NCI-H187 (cell line): ENCODE measurements around the gene OPCML.

Source experiments
- DNase-seq, 2 experiments: peaks; one replicate each; lab custom pipeline; 2025; lab: John Stamatoyannopoulos, UW

OPCML gene

DNA sequence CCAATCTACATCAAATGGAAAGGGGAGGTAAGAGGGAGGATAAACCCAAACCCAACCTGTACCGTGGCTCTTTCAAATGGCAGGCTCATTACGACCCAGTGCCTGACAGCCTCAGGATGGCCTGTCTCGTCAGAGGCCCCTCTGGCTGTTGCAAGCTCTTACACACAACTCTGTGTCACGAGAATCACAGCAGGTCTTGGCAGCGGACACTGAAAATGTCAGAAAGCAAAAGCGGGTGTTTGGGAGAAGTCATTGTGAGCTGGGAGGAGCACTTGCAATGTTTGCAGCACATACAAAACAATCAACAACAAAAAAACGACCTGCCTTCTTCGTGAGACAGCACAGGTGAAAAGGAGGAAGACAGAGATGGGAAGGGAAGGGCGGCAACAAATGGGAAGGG lies 248.1 kb downstream of the OPCML start:
- DNase-seq: no peak

DNA sequence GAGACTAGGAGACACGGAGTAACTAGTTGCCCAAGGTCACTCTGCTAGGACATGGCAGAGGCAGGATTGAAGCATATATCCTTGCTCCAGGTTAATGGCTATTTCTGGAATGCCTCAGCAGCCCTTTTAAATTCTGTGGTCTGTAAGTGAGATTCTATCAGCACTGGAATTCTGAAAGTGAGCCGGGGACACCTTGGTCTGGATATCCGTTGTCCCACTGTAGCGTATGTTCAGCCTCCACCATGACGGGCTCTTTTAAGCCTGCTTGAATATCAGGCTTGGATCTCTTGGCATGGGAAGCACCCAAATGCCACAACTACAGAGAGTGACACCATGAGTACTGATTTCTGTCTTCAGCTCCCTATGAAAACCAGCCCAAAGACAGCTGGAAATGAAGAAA lies 254.4 kb downstream of the OPCML start:
- no peak for DNase-seq

DNA sequence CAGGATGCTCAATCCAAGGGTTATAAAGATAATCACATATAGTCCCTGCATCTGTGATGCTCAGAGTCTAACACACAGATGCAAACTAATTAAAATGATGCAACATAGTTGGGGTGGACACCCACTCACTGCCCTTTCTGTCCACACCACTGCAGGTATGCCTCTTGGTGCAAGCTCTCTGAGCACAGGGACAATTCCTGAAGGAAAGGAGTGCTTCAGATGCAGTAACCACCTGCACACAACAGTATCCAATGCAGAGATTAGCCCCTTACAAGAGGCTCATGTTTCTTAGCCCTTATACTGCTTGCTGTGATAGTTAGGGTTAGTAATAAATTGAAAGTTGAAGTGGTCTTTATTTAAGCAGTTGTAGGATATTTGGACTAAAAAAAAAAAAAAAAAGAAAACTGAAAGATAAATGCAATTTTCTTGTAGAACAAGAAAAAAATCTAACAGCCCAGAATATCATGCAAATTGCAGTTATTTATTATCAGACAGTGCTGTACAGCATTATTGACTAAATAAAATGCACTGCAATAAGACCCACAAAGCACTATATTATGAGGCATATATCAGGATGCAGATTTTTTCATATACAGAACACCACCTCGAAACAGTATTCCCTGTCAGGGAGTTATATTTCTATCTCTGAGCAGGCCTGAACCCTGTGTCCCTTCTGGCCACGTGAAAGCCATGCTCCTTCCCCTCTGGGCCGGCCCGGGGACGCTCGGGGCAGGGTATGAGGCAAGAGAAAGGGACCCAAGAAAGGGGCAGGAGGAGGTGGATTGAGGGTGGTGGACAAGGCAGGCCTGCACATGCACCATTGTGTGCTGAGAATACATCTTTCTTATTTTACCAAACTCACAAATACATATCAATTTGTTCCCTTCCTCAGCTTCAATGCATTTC lies 260.2 kb downstream of the OPCML start:
- no peak for DNase-seq

DNA sequence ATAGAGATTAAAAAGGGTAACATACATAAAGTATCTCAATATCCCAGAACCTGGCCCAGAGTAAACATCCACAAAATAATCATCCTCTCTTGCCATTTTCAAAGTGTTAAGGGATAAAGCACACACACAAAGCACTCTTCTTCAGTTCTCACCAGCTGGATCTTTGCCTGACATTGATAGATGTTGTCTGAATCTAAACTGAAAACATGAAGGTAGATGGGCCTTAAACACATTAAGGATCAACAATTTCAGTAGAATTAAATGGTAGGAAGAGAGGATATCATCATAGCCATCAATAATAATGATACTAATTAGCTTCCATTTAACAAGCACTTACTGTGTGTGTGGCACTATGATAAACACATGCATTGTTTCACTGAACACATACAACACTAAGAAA lies 261.1 kb downstream of the OPCML start:
- DNase-seq: no peak

DNA sequence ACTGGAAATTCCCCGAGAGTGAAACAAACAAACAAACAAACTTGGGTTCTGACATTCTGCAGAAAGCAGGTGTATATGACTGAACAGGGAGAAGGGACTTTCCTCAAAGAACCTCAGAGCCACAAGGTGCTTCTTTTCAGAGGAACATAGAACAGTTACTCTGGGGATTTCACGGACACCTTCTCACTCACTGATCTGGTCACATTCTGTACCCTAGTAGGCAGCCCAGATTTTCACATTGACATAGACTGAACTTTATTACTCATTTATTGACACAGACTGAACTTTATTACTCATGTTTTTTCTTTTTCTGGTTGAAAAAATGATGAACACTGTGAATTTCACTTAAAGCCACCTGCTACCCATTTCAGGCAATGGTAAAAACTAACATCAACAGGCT lies 263.0 kb downstream of the OPCML start:
- no peak for DNase-seq

DNA sequence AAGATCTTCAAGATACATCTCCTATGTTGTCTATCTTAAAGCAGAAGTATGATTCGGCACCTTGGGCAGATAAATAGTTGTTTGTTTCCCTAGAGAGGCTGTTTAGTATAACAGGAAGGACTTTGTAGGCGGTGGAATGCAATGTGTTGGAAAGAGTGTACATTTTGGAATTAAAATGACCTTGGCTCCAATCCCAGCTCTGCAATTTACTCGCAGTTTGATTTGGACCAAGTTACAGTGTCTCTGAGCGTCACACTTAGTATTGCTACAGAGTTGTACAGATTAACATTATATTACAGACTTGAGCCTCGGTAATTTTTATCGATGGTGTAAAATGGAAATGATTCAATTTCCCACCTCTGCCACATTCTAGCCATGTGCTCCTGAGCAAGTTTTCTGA lies 265.3 kb downstream of the OPCML start:
- DNase-seq: no peak

DNA sequence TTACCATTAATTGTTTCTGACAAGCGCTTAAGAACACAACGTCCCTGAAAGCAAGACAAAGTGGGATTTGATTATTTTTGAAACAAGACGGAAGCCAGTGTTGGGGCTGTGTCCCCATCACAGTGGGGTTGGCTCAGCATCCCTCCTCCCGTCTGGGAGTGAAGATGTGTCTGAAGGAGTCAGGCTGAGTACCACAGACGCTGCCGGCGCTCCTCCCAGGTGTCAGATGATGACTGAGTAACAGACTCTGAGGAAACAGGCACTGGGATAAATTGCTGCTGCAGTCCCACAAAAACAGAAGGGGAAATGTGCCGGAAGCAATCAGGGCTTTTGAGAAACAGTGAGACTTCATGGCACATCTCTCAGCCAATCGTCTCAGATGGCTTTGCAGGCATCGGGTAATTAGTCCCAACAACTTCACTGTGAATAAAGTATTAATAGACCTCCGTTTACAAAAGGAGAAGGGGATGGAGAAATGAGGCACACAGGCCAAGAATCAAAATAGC lies 266.7 kb downstream of the OPCML start:
- DNase-seq: no peak

DNA sequence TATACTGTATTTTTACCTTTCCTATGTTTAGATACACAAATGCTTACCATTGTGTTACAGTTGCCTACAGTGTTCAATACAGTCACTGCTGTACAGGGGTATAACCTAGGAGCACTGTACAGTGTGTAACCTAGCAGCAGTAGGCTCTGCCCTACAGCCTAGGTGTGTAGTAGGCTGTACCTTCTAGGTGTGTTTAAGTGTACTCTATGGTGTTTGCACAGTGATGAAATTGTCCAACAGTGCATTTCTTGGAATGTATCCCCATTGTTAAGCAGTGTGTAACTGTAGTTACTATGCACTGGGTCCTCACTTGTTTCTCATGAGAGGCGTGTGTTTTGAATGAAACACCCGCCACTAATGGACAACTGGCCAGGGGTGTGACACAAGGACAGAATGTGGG lies 269.0 kb downstream of the OPCML start:
- no peak for DNase-seq

DNA sequence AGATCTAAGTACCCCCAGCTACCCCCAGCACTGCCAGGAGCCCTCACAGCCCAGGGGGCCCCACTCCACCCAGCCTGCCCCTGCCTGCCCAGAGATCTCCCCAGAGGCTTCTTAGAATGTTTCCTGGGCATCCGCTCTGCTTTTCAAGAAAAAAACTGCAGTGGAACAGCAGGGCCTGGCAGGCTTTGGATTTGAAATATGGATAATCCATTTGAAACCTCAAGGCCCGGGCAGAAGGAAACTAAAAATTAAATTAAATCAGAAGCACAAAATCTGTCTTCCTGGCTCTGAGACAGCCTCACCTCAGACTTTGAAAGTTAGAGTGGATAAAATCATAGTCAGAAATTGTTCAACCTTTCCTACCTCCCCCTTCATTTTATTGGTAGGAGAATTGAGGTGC lies 273.6 kb downstream of the OPCML start:
- no peak for DNase-seq

DNA sequence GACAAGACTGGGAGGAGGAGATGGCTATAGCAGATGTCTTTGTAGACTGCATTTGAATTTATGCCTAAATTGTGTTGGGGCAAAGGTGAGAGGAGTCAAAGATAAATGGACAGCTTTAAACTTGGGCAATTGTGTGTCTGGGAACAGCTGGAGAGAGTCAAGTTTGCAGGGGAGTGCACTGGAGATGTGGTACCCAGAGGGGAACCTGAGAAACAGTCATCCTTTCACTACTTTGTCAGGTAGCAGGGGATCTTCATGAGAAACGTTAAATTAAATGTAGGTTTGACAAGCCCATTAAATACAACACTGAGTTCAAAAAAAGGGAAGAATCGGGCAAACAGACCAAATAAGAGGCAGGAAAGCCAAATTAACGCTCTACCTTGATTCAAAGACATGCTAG lies 277.7 kb downstream of the OPCML start:
- no peak for DNase-seq

DNA sequence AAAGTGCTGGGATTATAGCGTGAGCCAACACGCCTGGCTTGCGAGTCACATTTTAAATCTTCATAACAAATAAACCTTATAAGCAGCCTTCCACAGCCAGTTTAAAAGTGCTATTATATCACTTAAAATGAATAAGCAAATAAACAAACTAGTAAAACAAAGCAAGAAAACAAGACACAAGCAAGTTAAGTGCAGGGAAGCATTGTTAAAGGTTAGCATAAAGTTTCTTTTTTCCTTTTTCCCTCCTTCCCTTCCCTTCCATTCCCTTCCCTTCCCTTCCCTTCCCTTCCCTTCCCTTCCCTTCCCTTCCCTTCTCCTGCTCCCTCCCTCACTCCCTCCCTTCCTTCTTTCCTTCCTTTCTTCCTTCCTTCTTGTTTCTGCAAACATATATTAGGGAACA lies 278.7 kb downstream of the OPCML start:
- no peak for DNase-seq

DNA sequence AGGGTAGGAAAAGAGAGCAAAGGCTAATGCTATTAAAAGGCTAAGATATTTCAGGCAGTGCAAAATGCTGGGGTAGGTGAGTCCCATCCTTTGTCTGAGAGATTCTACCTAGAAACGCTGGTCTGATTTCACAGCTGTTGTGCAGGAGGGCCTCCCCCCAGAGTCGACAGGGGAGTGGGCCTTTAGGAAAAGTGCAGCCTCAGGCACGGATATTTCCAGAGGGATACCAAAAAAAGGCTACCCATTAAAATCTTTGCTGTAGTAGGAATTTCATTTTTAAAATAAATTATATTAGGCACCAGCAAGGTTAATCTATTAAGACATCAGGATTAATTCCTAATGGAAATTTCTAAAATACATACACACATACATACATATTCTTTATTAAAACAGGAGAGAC lies 280.5 kb downstream of the OPCML start:
- no peak for DNase-seq

DNA sequence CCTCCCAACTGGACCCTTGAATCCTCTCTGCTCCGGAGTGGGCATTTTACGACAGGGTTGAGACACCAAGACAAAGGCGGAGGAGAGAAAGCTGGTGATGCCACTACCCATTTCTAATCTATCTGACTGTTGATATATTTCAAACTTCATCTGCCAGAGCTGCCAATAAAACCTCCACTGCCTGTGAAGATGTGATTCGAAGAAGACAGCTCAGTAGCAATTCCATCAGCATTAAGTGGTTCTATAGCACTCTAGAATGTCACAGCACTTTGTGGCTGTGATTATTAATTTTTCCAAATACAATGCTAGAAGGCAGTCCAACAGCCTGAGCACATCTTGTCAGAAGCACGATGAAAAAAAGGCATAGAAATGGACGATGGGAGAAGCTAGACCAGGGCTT lies 282.8 kb downstream of the OPCML start:
- no peak for DNase-seq

DNA sequence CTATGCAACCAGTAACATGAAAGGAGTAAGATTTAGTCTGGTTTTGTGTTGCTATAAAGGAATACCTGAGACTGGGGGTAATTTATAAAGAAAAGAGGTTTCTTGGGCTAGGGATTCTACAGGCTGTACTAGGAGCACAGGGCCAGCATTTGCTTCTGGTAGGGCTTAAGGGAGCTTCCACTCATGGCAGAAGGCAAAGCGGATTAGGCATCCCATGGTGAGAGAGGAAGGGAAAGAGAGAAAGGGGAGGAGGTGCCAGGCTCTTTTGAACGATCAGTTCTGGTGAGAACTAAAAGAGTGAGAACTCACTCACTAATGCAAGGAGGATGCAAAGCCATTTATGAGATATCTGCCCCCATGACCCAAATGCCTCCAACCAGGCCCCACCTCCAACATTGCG lies 283.2 kb downstream of the OPCML start:
- no peak for DNase-seq

DNA sequence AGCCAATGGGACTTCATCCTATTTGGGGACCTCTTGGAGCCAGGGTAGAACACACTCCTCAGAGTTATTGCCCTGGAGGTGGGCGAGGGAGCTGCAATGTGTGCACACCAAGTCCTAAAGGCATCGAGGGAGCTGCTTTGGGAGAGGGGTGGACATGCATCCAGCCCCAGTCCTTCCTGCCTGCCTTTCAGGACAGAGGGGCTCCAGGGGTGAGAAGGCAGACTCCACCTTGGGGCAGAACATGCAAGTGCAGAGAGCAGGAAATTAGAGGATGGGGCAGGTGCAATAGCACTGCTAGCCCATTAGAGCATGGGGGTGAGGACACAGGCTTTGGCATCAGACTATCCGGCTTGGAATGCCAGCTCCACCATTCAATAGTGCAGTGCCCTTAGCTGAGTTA lies 288.5 kb downstream of the OPCML start:
- no peak for DNase-seq

DNA sequence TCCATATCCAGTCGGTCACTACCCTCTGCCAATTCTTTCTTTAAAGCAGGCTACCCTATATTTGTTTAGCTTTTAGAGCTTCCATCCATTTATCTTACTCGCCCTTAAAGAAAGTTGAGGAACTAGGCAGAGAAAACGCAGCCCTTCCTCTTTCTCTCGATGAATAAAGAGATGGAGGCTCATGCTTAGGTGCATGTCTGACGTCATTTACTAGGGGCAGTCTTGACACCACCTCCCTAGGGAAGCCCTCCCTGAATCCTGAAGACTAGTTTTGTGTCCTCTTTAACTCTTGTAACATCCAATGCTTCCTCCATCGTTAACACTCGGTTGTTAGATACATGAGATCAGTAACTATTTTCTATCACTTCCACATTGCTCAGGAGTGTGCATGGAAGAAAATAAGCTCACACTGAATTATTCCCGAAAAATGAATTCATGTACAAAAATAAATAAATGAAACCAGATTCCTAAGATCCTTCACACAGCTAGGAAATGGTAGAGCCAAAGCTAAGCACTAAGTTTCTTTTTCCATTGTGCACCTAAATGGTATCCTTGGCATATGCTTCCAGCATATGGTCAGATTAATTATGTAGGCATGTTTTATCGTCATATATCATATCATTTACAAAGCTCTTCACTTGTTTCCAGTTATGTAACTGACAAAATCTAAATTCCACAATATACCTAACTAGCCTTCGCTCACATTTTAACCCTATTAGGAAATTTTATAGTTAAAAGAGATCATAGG lies 291.2 kb downstream of the OPCML start:
- no peak for DNase-seq

DNA sequence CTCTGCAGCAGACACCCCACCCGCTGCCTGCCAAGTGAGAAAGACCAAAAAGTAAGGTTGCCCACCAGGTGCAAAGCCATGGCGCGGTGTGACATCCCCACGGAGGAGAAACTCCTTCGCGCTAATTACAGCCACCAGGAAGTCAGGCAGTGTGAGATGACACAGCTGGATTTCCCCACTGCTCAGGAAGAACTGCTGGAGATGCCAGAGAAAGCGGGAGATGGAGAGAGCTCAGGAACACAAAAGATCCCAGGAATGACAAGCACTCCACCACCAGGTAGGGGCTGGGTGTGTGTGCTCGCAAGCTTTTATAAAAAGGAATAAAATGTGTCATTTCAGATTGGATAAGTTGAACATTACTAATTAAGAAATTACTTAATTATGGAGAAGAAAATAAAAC lies 292.7 kb downstream of the OPCML start:
- DNase-seq: no peak

DNA sequence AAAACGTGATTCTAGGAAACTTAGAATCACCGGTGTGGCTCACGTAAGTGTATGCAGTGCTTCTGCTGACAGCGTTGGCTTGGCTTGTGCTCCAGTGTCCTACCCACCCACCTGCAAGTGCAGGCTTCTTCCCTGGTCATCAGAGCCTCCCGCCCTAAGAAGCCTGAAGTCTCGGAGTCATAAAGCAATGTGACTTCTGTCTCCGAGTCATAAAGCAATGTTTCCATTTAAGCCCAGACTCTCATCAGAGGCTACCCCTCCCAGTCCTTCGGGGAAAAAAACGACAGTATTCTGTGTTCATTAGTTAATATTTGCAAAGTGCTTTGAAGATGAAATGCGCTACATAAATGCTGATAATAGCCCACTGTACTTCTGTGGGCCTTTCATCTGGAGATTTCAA lies 293.8 kb downstream of the OPCML start:
- DNase-seq: no peak

DNA sequence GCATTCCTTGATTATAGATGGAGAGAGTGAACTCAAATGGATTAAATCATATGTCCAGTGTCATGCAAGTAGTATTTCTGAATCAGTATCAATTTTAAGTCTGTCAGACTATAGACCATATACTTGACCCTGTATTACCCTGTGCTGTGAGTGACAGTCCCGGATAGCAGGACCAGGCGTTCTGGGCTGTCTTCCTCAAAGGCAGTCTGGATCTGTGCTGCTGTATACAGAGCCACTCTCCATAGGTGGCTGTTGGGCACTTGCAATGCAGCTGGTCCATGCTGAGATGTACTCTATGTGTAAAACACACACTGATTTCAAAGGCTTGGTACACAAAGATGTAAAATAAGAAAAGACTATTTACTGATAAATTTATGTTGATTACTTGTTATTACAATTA lies 294.3 kb downstream of the OPCML start:
- no peak for DNase-seq

DNA sequence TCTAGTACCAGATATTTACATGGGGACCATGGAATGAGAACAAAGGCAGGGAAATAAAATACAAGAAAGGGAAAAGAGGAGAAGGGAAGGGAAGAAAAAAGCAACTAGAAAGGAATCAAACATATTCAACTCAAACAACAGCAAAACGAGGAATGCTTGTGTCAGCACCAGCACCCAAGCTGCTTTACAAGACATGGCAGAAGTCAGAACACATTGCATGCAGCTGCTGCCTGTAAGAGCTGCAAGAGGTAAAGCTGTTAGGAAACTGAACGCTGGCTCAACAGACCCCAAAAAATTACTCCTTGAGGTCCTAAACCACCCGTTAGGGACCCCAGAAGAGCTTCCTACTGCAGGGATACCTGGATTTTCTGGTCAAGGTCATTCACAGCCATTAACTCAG lies 296.9 kb downstream of the OPCML start:
- DNase-seq: no peak

DNA sequence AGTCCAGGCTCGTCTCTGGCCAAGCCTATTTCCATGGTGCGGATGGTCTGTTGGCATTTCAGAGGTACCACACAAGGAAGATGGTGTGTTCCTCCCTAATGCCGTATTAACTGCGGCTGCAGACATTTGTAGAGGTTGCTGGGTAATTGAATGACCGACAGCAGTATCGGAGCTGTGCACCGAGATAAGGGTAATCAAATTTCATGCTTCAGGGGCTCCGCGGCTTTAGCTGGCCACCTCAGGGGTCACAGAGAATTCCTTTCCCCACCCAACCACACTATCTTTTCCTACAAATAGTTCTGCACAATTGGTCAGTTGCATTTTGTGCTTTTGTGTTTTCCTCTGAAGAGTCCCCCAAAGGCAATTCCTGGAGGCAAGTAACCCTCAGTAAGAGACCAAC lies 297.4 kb downstream of the OPCML start:
- no peak for DNase-seq

DNA sequence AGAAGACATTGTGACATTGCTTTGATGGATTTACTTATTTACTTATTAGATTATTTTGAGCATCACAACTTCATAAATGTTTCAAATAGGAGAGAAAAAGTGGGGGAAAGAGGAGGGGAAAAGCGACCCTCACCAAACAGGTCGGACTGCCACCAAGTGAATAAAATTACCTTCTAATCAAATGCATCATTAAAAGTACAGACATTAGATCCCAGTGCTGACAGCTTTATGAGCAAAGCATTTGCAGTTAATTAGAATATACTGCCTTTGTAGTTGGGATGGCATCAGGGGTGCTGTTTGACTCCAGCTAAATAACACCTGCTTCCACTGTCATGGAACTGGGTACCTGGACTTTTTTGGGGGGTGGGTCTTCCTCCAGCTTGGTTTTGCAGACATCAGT lies 299.6 kb downstream of the OPCML start:
- DNase-seq: no peak

DNA sequence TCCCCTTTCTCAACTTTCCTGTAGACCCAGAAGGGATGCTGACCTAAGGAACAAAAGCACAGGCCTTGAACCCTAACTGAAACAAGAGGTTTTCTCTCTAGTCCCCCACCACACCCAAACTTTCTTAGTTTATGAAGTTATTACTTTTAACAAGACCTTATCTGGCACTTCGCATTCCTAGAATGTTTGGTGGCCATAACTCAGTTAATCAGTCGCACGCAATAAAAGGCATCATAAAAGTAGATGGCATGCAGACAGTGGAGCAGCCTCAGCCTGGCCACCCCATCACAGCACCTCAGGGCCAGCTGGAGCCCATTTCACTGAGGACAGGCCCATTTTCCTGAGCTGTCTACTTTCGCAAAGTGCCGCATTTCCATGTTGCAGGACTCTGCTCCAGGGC lies 301.9 kb downstream of the OPCML start:
- no peak for DNase-seq
